B cell (primary cell): ENCODE data around the gene TCF7L1. TPM values are rescaled to one million over a fixed set of nuclear protein-coding genes. Genes with fewer than 3 reads are reported as not detected.

ENCODE experiments used
- ATAC-seq: fragments of 200-7000 bp; cut with Tn5 transposase; one replicate; pipeline ENCODE4 v1.10.0; 2021; ENCODE audit warnings: low read depth, mild to moderate bottlenecking, moderate number of reproducible peaks, moderate library complexity
- CTCF ChIA-PET: fragments of 350-600 bp; sonication (Branson Sonifier 250); formaldehyde crosslinking; loops from one replicate; lab custom pipeline; 2021; ENCODE audit warnings: antibody characterized with exemption, inconsistent platforms; lab: Charles Lee
- POLR2A ChIA-PET: fragments of 350-600 bp; sonication (Branson Sonifier 250); formaldehyde crosslinking; loops from one replicate; lab custom pipeline; 2021; ENCODE audit warnings: antibody characterized with exemption; lab: Charles Lee
- DNase-seq: peaks from one replicate; pipeline ENCODE4 v3.0.0; 2013
- H2AFZ ChIP-seq: 2 replicates; pipeline ENCODE4 v1.6.1; 2012; ENCODE audit warnings: mild to moderate bottlenecking, low read depth, low read length; ENCODE audit not compliant: insufficient read depth, poor library complexity, severe bottlenecking
- H3K27ac ChIP-seq, 2 donors: 1 replicate in 1 of 2; 2 replicates in 1 of 2; pipeline ENCODE4 v1.5.1; 2012 to 2013; ENCODE audit warnings: low read length in 2 of 2, mild to moderate bottlenecking in 2 of 2, moderate library complexity in 1 of 2
- H3K27me3 ChIP-seq, 4 experiments: fragments of 200-600 bp in 1 of 4; sonication (generic) in 1 of 4; replicated peaks in 1 of 4; 1 replicate in 2 of 4; 2 replicates in 2 of 4; pipeline versions ENCODE4 v1.6.1 to v1.7.0; 2013 to 2016; ENCODE audit warnings: low read length in 3 of 4, mild to moderate bottlenecking in 2 of 4, mixed read lengths in 1 of 4, moderate library complexity in 1 of 4; ENCODE audit not compliant: insufficient read depth in 4 of 4, control insufficient read depth in 3 of 4; ENCODE audit errors: control extremely low read depth in 1 of 4
- H3K36me3 ChIP-seq, 2 experiments: replicated peaks in 1 of 2; 1 replicate in 1 of 2; 2 replicates in 1 of 2; pipeline versions ENCODE4 v1.6.1 to v1.7.1; 2013; ENCODE audit warnings: low read length in 1 of 2; ENCODE audit not compliant: insufficient read depth in 2 of 2, control insufficient read depth in 1 of 2; ENCODE audit errors: control extremely low read depth in 1 of 2, extremely low read depth in 1 of 2
- H3K4me1 ChIP-seq, 2 donors: fragments of 200-600 bp in 1 of 2; sonication (generic) in 1 of 2; 1 replicate in 1 of 2; 2 replicates in 1 of 2; pipeline versions ENCODE4 v1.5.1 to v1.6.1; 2013 to 2017; ENCODE audit warnings: low read length in 2 of 2; ENCODE audit not compliant: control insufficient read depth in 2 of 2, insufficient read depth in 2 of 2
- H3K4me2 ChIP-seq: replicated peaks from 2 replicates; pipeline ENCODE3; 2012; ENCODE audit warnings: mild to moderate bottlenecking, low read depth, low read length; ENCODE audit not compliant: poor library complexity, severe bottlenecking
- H3K4me3 ChIP-seq, 5 experiments: fragments of 200-600 bp in 1 of 5; sonication (generic) in 1 of 5; 1 replicate in 3 of 5; 2 replicates in 2 of 5; pipeline versions ENCODE4 v1.5.1 to v1.7.0; 2011 to 2016; ENCODE audit warnings: low read length in 4 of 5, mild to moderate bottlenecking in 4 of 5, low read depth in 2 of 5, control low read depth in 1 of 5, moderate library complexity in 1 of 5; ENCODE audit not compliant: insufficient read depth in 1 of 5; ENCODE audit errors: control extremely low read depth in 1 of 5, extremely low read depth in 1 of 5
- H3K79me2 ChIP-seq: fragments of 200-600 bp; sonication (generic); one replicate; pipeline ENCODE4 v1.6.0; 2016; ENCODE audit warnings: low read length; ENCODE audit not compliant: control insufficient read depth, insufficient read depth
- H3K9ac ChIP-seq: fragments of 200-600 bp; sonication (generic); 2 replicates; pipeline ENCODE4 v1.6.1; 2017; ENCODE audit warnings: mild to moderate bottlenecking, low read length, moderate library complexity
- H3K9me3 ChIP-seq, 3 donors: one replicate each; pipeline versions ENCODE4 v1.6.1 to v1.7.1; 2013; ENCODE audit warnings: low read length in 2 of 3; ENCODE audit not compliant: control insufficient read depth in 2 of 3, insufficient read depth in 1 of 3; ENCODE audit errors: control extremely low read depth in 1 of 3
- H4K20me1 ChIP-seq: 2 replicates; pipeline ENCODE4 v1.6.0; 2012; ENCODE audit warnings: mild to moderate bottlenecking, low read length; ENCODE audit not compliant: insufficient read depth, control insufficient read depth, poor library complexity, severe bottlenecking
- H3K27ac Mint-ChIP-seq: one replicate; pipeline ENCODE4 v1.8.0; 2021; ENCODE audit warnings: mixed read lengths
- H3K27me3 Mint-ChIP-seq: one replicate; pipeline ENCODE4 v1.8.0; 2021; ENCODE audit warnings: mixed read lengths
- H3K4me1 Mint-ChIP-seq: one replicate; pipeline ENCODE4 v1.8.0; 2021; ENCODE audit warnings: mixed read lengths
- H3K4me3 Mint-ChIP-seq: one replicate; pipeline ENCODE4 v1.8.0; 2021; ENCODE audit warnings: mixed read lengths
- H3K9me3 Mint-ChIP-seq: one replicate; pipeline ENCODE4 v1.8.0; 2022; ENCODE audit warnings: mixed read lengths; ENCODE audit not compliant: insufficient read depth
- EZH2 ChIP-seq: IDR thresholded peaks from 2 replicates; pipeline ENCODE4 v1.6.1; 2012; ENCODE audit warnings: borderline replicate concordance, low read depth, mild to moderate bottlenecking, moderate library complexity, low read length; ENCODE audit not compliant: insufficient read depth, poor library complexity, severe bottlenecking
- WGBS: methylation state at CpG from one replicate; pipeline ENCODE4 v1.1.5; 2013; ENCODE audit warnings: missing lambda C conversion rate; ENCODE audit not compliant: insufficient coverage; 5-methylcytosine and 5-hydroxymethylcytosine counted together
- intact Hi-C: fragments of 100-400 bp; cut with micrococcal nuclease; formaldehyde crosslinking; loops from one replicate; pipeline ENCODE4 v1.10.0; 2022
- polyA plus RNA-seq: library from polyadenylated mRNA; depleted of rRNA; stranded (reverse); fragments of >200 nt; gene quantifications from 2 replicates; pipeline ENCODE4 v1.2.3, GENCODE V29; 2012
- total RNA-seq, 2 donors: library from RNA; stranded (reverse); fragments of 120-200 nt in 1 of 2; gene quantifications; 1 replicate in 1 of 2; 2 replicates in 1 of 2; pipeline versions ENCODE4 v1.2.3 to v1.2.4, GENCODE V29; 2013 to 2022
- TF ChIP-seq, protein P1 (sequence below): fragments of 200-600 bp; IDR thresholded peaks from one replicate; pipeline ENCODE4 v1.8.0; 2022; ENCODE audit warnings: antibody characterized with exemption, mild to moderate bottlenecking

The TCF7L1 gene
- total and polyA plus RNA-seq, 2 donors (not counting 1 experiment from before 2014, with no cell fraction given): 0.67 to 0.81 TPM

DNA sequence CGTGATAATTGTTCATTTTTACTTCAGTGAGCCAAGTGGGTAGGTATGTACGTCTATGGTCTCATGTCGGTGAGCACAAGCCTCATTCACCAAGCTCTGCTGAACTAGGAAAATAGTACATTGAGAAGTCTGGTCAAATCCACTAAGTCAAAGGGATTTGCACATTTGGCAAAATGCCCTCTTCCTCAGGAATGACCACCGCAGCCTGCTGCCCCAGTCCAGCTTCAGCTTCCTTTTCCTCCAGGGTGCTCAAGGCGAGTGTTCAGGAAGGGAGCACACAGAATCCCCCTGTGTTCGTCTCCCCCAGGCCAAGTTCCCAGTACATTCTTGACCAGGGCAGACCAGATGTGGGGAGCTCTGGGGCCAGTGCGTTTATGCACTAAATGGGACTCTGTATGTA lies 23.0 kb downstream of the TCF7L1 start:
- intact Hi-C loops: no loop called here
- Histone ChIP-seq H3K9ac (no peak overlapping the region), H3K79me2 (no peaks in the 10 kb centered on the region), H3K4me2 (no peak overlapping the region), H3K4me3 (no peak overlapping the region), H2AFZ (no peak overlapping the region), H3K36me3 (no peaks in the 10 kb centered on the region), H3K4me1 (no peaks in the 10 kb centered on the region), H3K9me3 (peaks cover 0 to 2% (median 0%) of the 10 kb centered on the region in 3 donors), H4K20me1 (no peaks in the 10 kb centered on the region), H3K27me3 (peaks cover 0 to 4% (median 0%) of the 10 kb centered on the region in 4 experiments), H3K27ac (no peak overlapping the region)
- no peaks in the 10 kb centered on the region for H3K4me1 Mint-ChIP-seq
- 97% methylated on average over 7 of the region's 7 CpGs for WGBS
- no peak for DNase-seq
- ChIA-PET POLR2A (no interaction called here), CTCF (interaction anchor here (1.5 kb wide), 1 partner anchor 18 kb away, joined by 4 read pairs; no protein-coding TSS in a partner anchor)
- TF ChIP-seq, protein P1, sequence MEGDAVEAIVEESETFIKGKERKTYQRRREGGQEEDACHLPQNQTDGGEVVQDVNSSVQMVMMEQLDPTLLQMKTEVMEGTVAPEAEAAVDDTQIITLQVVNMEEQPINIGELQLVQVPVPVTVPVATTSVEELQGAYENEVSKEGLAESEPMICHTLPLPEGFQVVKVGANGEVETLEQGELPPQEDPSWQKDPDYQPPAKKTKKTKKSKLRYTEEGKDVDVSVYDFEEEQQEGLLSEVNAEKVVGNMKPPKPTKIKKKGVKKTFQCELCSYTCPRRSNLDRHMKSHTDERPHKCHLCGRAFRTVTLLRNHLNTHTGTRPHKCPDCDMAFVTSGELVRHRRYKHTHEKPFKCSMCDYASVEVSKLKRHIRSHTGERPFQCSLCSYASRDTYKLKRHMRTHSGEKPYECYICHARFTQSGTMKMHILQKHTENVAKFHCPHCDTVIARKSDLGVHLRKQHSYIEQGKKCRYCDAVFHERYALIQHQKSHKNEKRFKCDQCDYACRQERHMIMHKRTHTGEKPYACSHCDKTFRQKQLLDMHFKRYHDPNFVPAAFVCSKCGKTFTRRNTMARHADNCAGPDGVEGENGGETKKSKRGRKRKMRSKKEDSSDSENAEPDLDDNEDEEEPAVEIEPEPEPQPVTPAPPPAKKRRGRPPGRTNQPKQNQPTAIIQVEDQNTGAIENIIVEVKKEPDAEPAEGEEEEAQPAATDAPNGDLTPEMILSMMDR: no peak
- no peak for TF ChIP-seq EZH2
- peaks cover 7% of the 10 kb centered on the region for H3K27me3 Mint-ChIP-seq
- ATAC-seq: no peak
- H3K9me3 Mint-ChIP-seq: no peaks in the 10 kb centered on the region
- H3K4me3 Mint-ChIP-seq: no peak overlapping the region
- H3K27ac Mint-ChIP-seq: no peak overlapping the region

DNA sequence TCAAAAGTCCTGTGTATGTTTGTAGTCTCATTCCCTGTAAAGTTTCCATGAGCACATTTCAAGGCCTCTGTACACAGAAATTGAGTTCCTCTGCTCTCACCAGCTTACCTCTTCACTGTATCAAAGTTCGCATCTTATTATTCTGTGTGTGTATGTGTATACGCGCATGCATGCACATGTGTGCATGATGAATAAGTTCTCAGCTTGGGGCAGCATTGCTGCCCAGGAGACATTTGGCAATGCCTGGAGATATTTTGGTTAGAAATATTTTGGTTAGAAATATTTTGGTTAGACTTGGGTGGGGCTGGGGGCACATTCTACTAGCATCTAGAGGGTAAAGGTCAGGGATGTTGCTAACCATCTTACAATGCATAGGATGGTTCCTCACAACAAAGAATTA lies 23.4 kb downstream of the TCF7L1 start:
- H3K4me2 ChIP-seq: no peak overlapping the region
- Mint-ChIP-seq H3K27ac (no peak overlapping the region), H3K4me3 (no peak overlapping the region), H3K4me1 (no peaks in the 10 kb centered on the region), H3K27me3 (peaks cover 4% of the 10 kb centered on the region), H3K9me3 (no peaks in the 10 kb centered on the region)
- no peaks in the 10 kb centered on the region for H3K4me1 ChIP-seq
- H3K9ac ChIP-seq: no peak overlapping the region
- H4K20me1 ChIP-seq: no peaks in the 10 kb centered on the region
- no peak overlapping the region for H2AFZ ChIP-seq
- no CpG with 5 or more reads among the region's 3 CpGs for WGBS
- ChIA-PET POLR2A (no interaction called here), CTCF (interaction anchor here (1.5 kb wide), 1 partner anchor 19 kb away, joined by 4 read pairs; no protein-coding TSS in a partner anchor)
- intact Hi-C loops: no loop called here
- peaks cover 0 to 2% (median 0%) of the 10 kb centered on the region in 3 donors for H3K9me3 ChIP-seq
- no peak overlapping the region for H3K27ac ChIP-seq
- H3K4me3 ChIP-seq: no peak overlapping the region
- DNase-seq (no peak), ATAC-seq (no peak)
- TF ChIP-seq EZH2: no peak
- TF ChIP-seq, protein P1: no peak
- H3K79me2 ChIP-seq: no peaks in the 10 kb centered on the region
- peaks cover 0 to 4% (median 0%) of the 10 kb centered on the region in 4 experiments for H3K27me3 ChIP-seq
- H3K36me3 ChIP-seq: no peaks in the 10 kb centered on the region
